Dermis microvascular lymphatic vessel endothelial cell (primary cell): ENCODE measurements around the gene POU2AF3. TPM values are rescaled to one million over a fixed set of nuclear protein-coding genes. Genes with fewer than 3 reads are reported as not detected.

Source experiments
- DNase-seq, 2 donors: peaks; one replicate each; pipeline versions ENCODE4 v3.0.0 to v3.0.0-alpha.2; 2010; ENCODE audit warnings: low read depth in 2 of 2
- total RNA-seq: library from RNA; depleted of rRNA; stranded (reverse); fragments of >200 nt; gene quantifications from 2 replicates; pipeline ENCODE4 v1.2.1, GENCODE V29; 2014

The POU2AF3 gene
- total RNA-seq, 1 donor from 2014 or later = not detected

DNA sequence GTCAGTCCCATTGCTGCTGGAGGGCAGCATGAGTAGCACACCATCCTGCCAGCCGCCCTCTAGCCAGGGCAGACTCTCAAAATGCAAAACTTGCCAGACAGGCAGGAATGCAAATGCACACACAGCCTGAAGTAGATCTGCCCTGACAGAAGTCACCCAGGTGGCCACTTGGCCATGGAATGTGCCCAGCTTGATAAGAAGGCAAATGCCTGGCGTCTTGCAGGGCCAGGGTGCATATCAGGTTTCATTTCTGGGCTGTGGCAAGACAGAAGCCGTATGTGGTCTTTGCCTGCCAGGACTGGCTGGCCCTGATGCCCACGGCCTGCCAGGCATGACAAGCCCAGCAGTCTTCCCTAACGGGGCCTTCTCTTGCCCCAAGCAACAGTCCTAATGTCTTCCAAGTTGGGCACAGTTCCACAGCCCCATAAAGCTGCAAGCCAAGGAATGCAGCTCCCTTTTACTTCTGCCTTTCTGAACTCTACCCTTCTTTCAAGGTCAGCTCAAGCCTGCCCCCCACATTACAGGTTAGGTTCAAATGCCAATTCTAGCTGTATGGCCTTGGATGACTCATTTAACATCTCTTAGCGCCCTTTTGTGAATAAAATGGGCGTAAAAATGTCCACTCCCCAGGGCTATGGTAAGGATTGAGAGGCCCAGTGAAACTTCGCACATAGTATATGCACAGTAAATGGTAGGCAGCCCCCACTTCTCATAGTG lies 29.7 kb downstream of the POU2AF3 start:
- no peak for DNase-seq

DNA sequence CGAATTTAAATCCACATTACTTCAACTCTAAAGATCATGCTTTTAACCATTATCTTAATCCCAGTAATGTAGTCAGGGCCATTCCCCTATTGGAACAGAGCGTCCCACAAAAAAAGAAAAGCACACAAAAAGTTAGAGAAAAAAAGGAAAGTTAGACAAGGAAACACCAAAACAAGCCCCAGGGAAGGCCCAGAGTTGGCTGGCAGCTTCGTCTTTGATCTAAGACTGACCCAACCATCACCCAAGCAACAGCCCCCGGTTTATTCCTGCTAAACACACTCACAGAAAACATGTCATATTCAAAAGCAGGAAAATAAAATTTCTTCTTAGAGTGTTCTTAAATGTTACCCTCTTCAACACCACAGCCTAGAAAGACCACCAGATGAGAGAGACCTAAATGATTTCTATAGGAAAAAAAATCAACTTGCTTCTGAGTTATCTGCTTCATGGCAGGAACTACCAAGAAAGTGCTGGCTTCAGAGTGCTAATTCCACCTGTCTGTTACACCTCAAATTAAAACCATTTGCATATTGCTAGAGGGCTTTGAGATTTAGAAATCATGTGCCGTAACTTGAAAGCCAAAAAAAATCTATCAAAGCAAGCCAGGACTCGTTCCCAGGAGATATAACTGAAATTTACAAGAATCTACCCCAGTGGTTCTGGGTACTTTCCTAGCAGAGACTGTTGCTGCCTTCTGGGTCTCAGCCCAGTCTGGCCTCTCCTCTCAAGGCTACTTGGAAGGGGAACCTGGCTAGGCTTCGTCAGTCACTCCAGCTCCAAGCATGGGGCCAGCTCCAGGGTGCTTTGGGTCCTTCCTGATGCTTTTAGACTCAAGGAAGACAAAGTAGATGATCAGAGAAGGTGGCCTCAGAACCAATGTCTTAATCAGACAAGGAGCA lies 31.2 kb downstream of the POU2AF3 start:
- DNase-seq = no peak

DNA sequence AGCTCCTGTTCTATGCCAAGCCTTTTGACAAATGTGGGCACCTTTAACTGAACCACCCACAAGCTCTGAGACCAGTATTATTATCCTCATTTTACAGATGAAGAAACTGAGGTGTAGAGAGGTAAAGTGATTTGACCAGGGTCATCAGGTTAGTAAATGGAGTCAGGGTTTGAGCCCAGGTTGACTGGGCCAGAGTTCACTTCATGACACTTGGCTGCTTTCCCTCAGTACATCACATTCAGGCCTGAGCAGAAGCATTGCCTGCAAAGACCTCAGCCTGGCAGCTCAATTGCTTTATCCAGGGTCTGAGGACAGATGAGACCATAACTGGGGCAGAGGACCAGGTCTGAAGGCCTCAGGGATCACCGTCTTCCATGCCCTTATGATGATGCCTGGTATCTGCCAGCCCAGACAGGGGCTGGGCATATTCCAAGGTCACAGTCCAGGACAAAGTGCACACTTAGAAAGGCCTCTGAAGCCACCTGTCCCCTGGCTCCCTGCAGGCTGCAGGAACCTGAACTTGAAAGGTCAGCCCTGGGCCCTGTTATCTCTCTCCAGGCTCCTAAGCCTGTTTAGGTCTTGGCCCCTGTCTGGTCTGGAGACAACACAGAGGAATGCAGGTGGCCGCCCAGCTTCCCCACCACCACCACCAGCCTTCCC lies 32.0 kb downstream of the POU2AF3 start:
- no peak for DNase-seq

DNA sequence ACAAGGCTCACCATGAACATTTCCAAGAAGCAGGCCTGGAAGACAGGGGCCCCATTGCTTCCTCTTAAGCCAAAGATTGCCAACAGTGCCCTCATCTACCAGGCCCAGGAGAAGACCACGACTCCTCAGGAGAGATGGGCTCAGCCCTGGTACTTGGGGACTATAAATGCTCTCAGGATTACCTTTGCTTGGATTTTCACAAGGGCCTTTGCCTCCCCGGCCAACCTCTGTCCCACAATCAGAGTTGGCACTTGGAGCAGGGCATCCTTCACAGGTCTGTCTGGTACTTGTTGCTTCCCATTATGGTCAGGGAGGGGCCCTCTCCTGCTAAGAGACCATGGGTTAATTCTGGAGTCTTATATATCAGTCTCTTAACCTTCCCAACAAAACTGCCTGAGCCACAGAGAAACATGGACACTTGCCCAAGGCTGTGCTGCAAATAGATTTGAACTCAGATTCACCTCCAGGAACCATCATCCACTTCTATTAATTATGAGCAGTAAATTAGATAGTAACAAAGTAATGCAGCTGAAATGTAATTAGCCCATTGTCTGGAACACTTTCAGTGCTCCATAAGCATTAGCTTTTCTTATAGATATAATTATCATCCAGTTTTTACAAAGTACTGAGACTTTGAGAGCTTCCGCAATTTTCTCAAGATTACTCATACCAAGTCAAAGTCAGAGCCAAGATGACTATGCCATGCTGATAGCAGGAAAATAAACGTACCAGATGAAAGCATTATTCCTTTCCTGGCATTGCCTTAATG lies 33.5 kb downstream of the POU2AF3 start:
- DNase-seq = no peak

DNA sequence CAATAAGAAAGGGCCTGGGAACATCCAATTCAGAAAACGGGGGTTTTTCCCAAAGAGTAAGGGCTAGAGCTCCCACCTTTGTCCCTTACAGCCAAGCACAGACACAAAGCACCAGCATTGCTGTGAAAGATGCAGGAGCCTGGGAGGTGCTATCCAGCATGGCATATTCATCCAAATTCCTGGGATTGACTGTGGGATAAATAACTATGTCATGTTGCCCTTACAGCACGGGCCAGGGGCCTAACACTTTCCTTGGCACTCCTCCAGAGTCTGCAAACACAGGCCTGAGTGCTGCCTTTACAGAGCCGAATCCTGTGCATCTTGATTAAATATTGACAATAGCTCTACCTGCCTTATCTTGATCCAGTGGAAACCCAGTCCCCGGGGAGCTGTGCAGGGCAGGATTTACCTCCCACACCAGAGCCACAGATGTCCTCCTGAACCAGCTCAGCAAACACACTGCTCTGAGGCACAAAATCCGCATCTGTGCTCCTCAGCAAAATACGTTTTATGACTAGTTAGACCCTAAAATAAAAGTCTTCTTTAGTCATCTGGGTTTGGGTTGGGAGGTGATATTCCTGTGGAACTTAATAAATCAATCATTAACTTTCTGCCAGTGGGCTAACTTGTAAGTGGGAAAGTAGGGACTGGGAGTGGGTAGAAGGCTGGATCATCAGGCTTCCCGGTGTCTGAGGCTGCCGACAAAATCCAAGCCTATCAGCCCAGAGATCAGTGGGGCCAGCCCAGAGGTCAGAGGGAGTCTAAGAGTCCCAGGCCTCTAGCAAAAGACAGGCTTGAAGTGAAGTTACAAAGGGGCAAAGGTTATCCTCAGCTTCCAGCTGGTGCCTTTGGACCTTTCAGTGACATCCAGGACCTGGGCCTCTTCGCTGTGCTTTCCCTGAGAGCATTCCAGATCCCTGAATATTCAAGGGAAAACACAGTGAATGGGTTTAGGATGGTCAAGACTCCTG lies 36.5 kb downstream of the POU2AF3 start:
- DNase-seq = no peak

DNA sequence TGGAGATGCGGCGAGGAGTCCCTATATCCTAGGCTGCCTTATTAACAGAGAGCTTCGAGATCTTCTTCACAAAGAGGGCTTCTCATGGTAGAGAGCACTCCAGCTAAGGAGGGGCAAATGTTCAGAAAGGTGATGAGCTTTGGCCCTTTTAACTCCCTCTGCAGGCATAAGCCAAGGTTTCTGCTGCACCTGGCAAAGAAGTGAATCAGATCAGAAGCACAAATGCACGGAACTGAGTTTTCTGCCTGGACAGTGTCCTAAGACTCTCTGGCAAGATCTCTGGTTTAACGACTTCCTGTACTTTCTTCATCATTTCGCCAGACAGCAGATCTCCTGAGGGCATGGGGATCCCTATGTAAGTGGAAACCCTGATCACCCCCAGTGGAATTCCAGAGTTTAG lies 37.2 kb downstream of the POU2AF3 start:
- DNase-seq = no peak

DNA sequence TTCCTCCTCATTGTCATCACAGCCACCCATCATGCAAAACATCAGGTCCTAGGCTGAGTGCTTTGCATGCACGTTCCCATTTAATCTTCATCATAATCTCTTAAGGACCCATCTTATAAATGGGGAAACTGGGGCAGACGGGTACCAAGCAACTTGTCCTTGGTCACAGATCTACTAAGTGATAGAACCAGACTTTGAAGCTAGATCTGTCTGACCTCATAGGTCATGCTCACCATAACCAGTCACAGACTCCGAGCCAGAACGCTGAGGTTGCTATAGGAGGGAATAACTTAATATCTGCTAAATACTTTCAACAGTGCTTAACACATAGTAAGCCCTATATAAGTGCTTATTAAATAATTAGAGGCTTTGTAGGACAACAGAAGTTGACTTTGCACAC lies 37.7 kb downstream of the POU2AF3 start:
- DNase-seq = no peak

DNA sequence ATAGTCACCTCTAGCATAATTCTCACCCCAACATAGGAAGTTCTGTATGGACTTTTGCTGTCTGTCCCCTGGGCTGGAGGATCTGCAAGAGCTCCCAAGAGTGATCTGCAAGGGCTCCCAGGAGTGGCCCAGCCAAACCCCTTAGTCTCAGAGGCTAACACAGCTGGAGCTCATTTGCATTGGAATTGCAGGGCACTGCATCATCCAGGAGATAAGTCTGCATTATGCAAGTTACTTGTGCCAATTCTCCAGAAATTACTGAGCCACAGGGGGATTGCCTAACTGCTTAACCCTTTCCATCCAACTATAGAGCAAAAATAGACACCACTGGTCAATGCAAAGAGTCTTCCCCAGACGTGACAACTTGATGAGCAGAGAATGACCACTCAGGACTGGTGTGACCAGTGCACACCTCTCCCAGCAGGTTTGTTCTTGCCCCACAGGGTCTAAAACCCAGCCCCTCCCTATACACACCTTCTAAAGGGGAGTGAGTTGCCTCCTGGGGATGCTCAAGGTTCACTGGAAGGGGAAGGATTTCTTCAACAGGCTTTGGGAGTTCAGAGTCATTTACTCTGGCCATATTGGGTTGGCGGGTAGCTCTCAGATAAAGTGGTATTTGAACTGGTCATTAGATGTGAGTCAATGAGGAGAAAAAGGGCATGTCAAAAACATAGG lies 38.4 kb downstream of the POU2AF3 start:
- DNase-seq = no peak

DNA sequence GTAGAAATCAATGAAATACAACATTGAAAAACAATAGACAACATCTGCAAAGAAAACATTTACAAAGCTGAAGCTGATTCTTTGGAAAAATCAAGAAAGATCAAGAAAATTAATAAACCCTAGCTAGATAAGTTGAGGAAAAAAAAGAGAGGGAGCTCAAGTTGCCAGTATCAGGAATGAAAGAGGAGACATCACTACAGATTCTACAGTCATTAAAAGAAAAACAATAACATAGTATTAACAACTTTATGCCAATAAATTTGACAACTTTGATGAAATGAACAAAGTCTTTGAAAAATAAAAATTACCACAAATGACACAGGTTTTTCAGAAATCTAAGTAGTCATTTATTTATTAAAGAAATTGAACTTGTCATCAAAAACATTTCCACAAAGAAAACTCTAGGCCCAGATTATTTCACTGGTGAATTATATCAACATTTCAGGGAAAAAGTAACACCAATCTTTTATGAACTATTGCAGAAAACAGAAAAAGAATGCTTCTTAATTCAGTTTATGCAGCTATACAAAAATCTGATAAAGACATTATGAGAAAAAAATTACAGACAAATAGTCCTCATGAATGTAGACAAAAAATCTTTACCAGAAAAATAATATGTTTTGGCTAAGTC lies 41.5 kb downstream of the POU2AF3 start:
- no peak for DNase-seq

DNA sequence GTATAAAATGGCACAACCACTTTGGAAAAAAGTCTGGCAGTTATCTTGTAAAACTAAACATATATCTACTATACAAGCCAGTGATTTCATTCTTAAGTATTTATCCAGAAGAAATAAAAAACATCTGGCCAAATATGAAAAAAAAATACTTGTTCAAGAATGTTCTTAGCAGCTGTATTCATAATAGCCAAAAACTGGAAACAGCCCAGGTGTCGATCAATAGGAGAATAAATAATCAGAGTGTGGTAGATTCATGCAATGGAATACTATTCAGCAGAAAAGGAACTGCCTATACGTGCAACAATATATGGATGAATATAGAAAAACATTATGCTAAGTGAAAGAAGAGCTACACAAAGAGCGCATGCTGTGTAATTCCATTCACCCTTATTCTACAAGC lies 44.0 kb downstream of the POU2AF3 start:
- DNase-seq = no peak

DNA sequence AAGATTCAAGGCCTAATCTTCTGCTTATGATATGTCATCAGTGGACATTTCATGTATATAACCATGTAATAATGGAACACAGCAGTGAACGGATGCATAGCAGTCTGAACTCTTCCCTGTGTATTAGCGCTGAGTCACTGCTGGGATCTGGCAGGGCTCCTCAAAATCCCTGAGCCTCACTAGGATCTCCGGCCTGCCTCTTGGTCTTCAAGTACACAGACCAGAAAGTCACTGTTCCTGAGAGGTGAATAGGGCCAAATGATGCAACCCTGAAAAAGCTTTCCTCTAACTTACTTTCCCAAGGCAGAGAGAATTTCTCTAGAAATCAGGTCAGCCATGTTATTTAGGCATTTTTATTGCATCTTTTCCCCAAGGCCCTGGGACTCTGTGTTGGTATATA lies 45.7 kb downstream of the POU2AF3 start:
- DNase-seq = no peak

DNA sequence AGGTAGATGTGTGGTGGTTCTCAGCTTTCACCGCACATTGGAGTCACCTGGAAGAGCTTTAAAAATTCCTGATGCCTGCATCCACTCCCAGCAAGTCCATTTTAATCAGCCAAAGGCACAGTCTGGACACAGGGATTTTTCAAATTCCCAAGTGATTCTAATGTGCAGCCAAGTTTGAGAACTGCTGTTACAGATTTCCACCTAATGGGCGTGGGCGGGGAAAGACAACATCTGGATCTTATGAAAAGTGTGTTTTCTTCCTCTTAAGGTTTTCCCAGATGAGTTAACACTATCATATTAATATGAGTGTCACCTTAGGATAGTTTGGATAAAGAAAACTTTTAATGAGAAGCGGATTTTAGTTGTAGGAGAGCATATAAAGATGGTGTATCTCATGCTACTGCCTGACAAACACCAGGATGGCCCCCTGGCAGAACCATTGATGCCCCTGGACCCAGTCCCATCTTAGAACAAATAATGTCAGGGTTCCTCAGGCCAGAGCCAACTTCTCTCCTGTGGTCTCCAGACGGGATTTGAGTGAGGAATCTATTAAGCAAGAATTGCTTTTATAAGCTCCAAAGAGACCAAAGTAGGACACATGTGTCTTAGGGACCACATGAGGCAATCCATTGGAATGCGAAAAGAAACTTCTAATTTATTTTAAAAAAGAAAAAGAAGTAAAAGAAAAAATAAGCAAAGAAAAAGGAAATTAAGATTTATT lies 48.8 kb downstream of the POU2AF3 start:
- no peak for DNase-seq

DNA sequence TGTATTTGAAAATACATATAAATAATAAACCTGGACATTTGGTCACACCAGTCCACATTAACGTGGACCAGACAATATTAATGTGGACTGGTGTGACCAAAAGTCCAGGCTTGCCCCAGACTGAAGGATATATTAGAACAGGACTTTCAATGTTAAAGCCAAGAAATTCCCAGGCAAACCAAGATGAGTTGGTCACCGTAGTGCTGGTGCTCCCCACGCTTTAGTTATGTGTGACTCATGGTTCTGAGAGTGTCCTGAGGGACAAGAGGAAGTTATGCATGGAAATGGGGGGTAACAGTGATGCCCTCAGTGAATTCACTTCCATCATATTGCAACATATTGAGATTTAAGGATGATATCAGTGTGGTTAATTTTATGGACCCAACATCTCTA lies 49.4 kb downstream of the POU2AF3 start:
- DNase-seq = no peak

DNA sequence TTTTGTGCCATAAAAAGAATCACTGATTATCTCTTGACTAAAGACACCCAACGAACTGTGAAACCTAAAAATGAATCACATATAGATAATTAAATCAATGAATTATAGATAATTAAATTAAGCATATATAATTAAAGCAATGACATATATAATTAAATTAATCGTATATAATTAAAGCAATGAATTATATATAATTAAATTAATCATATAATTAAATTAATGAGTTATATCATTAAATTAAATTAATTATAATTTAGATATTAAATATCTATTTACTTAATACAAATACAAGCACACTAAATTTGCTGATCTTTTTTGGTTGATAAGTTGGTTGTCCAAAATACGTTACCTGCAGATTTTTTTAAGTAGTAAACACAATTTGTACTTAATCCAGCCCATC lies 49.8 kb downstream of the POU2AF3 start:
- no peak for DNase-seq

DNA sequence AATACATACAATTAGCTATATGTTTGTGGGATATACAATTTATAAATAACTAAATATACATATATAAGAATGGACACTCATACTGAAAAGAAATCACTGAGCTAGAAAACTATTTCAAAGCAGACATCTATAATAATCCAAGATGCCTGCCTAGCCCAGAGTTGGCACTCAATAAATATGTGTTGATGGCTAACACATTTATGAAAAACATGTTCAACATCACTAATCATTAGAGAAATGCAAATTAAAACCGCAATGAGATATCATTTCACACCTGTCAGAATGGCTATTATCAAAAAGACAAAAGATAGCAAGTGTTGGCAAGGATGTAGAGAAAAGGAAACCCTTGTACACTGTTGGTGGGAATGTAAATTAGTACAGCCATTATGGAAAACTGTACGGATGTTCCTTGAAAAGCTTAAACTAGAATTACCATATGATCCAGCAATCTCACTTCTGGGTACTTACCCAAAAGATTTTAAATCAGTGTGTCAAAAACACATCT lies 50.9 kb downstream of the POU2AF3 start:
- DNase-seq = no peak

DNA sequence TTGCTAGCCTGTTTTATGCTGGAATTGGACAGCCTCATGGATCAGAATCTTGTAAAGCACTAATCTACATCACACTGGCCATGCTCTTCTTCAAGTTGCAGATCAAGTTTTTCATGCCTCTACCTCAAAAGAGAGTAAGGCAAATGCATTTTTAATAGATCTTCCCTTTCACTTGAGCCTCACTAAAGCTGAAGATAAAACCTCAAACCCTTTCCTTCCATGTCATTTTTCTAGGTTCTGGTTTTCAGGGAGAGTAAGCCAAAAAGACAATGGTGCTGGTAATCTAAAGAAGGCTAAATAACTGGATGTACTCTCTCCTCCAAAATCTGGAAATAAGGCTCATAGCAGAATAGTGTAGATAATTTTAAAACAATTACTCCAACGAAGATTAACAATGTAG lies 52.5 kb downstream of the POU2AF3 start:
- no peak for DNase-seq

DNA sequence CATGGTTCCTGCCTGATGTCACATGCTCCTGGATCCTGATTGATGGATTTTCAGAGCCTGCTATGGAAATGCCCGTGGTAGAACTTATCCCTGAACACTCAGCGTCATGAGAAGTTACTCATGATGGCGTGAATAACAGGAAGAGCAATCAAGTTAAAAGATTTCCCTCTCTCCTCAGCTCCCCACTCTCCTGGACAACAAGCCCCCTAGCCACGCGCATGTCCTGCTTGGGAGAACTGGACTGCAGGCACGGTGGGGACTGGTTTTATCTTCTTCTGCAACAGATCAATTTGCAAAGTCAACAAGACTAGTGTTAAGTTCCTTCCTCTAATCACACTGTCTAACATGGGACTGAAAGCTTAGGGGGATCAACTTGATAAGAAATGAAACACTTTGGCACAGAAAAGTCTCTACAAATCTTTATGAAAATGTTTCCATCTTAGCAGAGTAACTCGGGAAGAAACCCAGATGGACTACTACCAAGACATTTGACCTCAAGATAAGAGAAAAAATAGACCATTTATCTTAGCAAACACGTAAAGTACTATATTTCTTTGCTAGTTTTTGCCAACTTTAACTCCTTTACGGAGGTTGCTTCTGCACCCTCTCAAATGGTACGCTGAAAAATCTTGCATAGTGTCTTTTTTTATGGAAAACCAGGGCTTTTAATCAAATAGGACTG lies 53.2 kb downstream of the POU2AF3 start:
- DNase-seq = no peak

DNA sequence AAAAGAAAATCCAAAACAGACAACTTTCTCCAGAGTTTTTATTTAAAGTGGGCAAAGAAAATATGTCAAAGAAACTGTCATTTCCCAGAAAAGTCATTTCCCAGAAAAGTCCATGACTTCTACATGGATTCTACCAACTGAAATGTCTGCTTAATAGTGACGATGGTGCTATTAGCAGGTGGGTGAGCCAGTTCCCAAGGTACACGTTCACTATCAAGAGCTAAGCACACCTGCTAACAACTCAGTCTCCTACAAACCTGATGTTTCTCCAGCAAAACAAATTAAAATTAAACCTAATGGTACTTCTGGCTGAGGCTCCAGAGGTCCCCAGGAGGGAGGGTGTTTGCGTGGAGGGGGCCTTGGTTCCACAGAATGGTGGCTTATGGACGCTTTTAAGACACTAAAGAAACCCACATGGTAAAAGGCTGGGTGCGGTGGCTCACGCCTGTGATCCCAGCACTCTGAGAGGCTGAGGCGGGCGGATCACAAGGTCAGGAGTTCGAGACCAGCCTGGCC lies 53.9 kb downstream of the POU2AF3 start:
- no peak for DNase-seq
